Activated gamma-delta T cell treated with anti-CD3 and anti-CD28 coated beads, Interleukin-2, amount 50 U/mL, for 16 hours (primary cell): ENCODE results near the gene NTM.

Experiments
- DNase-seq: peaks from one replicate; pipeline ENCODE4 v3.0.0-alpha.2; 2020; ENCODE audit warnings: low read depth

The NTM gene

GRCh38 chr11:132278801-132279574 lies 908.6 kb downstream of the NTM start:
- DNase-seq = no peak

GRCh38 chr11:132284048-132284447 lies 913.6 kb downstream of the NTM start:
- DNase-seq = no peak

- DNase-seq = no peak
Observed at GRCh38 chr11:132284611-132285010, 914.2 kb downstream of the NTM start.

DNA sequence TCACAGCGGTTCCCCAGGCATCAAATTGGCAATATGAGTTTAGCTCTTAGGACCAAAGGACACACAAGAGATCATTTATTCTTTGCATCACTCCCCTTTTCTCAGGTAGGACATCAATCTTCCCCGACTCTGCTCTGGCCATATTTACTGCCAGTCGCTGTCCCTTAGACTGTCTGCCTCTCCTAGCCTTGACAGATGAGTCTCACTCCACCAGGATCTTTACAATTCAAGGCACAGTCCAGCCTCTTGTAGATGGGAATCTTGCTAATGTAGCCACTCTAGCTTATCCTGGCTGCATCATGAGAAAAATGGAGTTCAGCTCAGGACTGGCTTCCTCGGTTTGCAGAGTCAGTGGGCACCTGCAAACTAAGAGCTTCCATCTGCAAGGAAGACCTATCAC lies 915.2 kb downstream of the NTM start:
- DNase-seq = no peak

GRCh38 chr11:132286106-132286505 lies 915.7 kb downstream of the NTM start:
- DNase-seq = no peak

DNA sequence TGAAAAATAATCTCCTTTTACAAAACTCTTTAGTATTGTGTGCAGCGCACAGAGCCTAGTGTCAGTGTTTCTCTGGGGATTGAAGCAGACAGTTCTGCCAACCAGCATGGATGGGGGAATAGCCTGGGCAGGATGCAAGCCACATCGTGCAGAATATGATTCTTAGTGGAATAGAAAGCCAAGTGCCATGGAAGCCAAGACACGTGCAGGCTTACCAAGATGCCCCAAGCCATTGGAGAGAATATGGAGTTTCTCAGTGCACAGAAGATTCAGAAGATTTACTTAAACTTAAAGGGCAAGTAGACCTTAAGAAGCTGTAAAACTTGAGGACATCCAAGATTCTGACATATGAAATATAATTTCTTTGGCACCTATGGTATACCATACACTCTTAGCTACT lies 917.6 kb downstream of the NTM start:
- no peak for DNase-seq

- no peak for DNase-seq
Observed at GRCh38 chr11:132289590-132290256, 919.3 kb downstream of the NTM start.

DNA sequence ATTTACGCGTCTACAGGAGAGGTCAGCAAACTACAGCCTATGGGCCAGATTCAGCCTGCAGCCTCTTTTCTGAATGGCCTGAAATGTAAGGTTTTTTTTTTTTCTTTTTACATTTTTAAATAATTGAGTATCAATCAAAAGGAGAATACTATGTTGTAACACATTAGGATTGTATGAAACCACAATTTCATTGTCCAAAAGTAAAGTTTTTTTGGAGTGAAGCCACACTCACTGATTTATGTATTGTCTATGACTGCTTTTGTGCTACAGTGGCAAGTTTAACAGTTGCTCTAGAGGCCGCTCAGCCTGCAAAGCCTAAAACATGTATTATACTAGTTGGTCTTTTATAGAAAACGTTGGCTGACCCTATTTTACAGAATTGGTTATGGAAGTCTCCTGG lies 923.2 kb downstream of the NTM start:
- DNase-seq = no peak

DNA sequence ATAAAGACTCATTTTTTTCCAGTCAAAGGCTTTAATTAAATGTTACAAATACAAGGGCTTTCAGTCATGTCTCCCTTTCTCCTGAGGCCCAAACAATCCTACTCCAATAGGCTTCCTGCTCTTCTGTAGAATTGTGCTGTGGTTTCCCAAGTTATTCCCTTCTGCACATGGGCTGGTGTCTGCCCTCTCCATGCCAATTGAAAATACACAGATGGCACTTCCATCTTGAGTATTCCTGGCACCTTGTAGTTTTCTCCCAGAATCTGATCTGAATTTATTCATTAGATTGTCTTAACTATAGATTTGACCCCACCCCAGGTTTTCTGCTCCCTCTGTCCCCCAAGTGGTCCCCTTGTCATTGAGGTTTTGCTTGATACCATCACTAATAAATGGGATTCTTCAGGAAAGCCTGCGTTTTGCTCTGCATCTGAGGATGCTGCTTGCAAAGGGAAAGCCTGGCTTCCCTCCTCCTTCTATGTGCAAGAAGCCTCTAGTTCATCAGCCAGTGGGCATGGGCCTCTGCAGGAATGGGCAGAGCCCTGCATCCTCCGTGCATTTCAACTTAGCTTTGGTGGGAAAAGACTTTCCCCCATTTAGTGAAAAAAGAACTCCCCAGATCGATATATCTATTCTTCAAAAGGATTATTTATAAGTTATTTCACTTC lies 926.7 kb downstream of the NTM start:
- DNase-seq = no peak

DNA sequence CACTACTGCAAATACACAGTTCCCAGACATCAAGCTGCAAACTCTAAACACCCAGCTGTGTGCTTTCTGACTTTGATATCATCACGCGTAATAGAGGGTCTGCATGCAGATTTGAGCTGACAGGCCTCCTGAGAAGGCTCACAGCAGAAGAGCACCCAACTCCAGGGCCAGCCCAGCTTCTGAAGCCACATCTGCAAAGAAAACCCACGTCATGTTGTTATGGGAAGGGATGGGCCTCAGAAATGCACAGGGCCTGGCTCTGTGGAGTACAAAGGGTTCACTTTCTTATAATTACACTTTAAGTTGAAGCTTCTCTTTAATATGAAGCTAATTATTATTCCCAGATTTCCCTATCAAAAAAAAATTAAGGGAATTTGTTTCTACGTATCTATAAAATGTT lies 927.9 kb downstream of the NTM start:
- no peak for DNase-seq

GRCh38 chr11:132300283-132300682 lies 929.9 kb downstream of the NTM start:
- no peak for DNase-seq

DNA sequence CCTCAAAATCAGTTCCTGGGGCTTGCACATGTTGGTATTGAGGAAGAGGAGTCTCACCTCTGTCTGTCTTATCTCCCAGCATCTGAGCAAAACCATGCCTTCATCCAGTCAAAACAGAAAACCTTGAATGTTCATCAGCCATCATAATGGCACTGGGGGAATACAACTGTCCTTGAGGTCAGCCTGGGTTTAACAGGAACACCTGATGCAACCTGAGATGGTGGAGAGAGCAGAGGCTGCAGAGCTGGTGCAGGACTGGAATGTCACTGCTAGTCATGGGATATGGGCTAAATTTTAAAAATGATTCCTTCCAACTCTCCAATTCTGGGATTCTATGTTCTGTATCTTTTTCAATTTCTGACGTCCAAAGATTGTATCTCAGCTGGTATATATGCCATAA lies 931.0 kb downstream of the NTM start:
- no peak for DNase-seq

GRCh38 chr11:132301900-132302299 lies 931.5 kb downstream of the NTM start:
- no peak for DNase-seq

DNA sequence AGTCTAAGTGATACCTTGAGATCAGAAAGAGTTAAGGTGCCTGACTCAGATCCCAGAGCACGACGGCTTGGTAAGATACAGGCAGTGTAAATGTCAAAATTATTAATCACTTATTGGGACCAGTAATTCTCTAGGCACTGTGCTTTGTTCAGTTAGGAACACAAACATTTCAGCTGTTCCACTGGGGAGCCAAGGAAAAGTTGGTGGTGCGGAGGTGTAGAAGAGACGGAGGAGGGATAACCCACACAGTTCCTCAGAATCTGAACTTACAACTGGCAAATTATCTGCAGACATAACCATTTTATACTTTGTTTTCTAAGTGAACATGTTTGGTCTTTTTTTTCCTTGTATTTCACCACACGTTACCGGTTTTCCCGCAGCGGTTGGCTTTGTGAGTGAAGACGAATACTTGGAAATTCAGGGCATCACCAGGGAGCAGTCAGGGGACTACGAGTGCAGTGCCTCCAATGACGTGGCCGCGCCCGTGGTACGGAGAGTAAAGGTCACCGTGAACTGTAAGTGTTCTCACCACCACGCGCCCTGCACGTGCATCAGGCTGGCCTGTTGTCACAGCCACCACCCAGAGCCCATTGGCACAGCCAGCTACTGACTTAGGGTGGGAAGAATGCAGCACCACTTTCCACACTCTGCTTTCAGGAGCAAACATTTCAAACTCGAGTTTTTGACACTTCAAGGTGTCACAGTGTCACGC lies 937.0 kb downstream of the NTM start:
- no peak for DNase-seq

- no peak for DNase-seq
Observed at GRCh38 chr11:132310390-132311375, 940.3 kb downstream of the NTM start.

- DNase-seq = no peak
Observed at GRCh38 chr11:132311703-132312102, 941.3 kb downstream of the NTM start.

DNA sequence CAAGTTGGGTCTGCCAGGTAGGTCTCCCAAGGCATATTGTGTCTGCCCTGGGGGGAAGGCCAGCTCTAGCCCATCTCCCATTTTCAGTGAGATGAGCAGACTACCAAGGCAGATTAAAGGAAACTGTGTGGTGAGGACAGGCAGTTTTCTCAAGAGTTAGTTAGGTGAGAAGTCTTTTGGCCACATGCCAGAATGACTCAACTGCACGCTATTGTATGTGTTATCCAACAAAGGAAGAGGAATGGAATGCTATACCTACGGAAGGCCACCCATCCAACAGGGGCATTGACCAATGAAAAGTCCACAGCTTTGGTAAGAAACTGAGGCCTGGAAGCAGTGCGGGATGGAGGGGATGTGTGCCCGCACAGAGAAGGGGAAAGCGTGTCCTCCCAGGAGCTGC lies 941.7 kb downstream of the NTM start:
- no peak for DNase-seq

GRCh38 chr11:132312701-132313111 lies 942.3 kb downstream of the NTM start:
- no peak for DNase-seq

- no peak for DNase-seq
Observed at GRCh38 chr11:132314911-132315455, 944.6 kb downstream of the NTM start.

- DNase-seq = no peak
Observed at GRCh38 chr11:132315696-132316095, 945.3 kb downstream of the NTM start.
